HS-5 (cell line): ENCODE data around the gene TRAF1.

ENCODE experiments used
- DNase-seq: peaks from one replicate; pipeline ENCODE4 v3.0.0-alpha.2; 2012; ENCODE audit warnings: low read depth

TRAF1 gene

GRCh38 chr9:120905315-120906164 is 21.1 kb downstream of the TRAF1 start:
- DNase-seq: no peak

DNA sequence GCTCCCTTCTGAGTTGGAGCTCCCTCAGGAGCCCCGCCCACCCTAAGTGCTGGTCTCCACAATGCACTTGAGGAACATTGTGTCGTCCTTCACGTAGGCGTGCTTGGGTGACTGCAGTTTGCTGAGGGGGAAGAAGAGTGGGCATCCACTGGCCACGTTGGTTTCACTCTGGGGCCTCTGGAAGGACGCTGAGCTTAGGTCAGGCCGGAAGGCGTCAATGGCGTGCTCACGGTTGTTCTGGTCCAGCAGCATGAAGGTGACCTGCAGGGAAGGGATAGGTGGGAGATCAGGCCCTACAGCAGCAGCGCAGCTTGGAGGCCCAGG is 21.7 kb downstream of the TRAF1 start:
- no peak for DNase-seq

DNA sequence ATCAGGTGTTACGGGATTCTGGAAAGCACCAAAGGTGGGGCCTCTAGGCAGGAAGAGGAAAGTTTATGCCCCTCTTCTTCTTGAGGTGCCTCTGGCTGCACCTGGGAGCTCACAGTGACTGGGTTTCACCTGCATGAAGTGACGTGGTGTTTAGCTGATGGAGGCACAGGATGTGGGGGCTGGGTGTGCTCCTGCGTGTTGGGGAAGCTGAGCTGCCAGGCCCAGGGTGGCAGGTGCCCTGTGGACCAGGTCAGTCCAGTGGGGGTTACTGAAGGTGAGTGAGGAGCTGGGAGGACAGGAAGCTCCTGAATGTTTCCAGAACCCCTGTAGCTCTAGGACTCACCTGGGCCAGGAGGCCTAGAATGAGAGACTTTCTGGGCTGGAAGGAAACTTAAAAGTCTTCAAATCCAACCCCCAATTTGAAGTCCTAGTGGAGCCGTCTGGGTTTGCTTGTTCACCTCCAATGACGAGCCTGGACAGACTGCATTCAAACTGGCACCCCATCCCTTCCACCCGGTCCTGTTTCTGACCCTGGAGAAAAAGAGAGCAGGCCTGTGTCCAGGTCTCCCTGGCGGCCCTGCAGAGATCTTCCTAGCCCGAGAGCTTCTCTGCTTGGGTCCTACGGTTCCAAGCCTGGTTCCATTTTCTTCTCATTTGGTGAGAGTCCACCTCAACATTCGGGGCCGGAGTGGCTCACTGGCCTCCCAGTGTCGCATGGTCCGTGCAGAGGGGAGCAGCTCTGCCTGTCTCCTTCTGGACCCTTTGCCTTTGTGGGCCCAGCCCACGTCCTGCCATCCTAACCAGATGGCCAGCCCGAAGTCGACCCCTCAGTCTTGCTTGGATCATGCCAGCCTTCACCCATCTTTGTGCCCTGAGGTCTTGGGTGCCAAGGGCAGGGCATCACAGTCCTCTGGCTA is 22.3 kb downstream of the TRAF1 start:
- no peak for DNase-seq

GRCh38 chr9:120902569-120903535 is 23.7 kb downstream of the TRAF1 start:
- no peak for DNase-seq

DNA sequence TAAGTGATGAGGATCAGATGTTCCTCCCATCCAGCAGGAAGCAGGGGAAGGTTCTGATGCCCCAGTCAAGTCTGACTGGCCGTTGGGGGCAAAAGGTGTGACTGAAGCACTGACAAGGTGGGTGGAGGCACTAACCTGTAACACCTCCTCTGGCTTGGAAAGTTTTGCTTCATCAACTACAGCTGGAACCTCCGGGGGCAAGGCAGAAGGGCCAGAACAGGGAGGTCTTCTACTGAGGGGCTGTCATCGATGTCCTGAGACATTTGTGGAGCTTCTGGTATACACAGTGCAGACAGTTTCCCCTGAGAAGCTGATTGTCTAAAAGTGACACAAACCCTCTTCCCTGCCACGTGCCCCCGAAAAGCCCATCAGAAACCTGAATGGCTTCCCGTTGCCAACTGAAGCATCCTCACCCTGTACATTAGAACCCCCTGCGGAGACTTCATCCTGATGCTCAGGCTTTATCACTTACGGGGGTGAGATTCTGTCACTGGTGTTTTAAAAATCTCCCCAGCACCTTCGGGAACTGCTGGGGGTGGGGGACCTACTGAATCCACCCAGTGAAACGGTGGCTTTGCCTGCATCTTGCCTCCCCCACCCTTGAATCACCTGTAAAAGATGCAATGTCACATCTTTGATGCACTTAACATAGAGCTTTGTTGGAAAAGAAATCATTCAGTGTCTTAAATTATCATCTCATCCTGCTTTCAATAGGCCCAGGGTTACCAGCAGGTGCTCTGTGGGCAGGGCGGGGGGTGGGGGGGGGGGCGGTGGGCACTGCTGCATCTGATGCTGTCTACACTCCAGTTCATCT is 24.6 kb downstream of the TRAF1 start:
- no peak for DNase-seq

- DNase-seq: no peak
Observed at GRCh38 chr9:120900824-120901223, 25.8 kb downstream of the TRAF1 start.

DNA sequence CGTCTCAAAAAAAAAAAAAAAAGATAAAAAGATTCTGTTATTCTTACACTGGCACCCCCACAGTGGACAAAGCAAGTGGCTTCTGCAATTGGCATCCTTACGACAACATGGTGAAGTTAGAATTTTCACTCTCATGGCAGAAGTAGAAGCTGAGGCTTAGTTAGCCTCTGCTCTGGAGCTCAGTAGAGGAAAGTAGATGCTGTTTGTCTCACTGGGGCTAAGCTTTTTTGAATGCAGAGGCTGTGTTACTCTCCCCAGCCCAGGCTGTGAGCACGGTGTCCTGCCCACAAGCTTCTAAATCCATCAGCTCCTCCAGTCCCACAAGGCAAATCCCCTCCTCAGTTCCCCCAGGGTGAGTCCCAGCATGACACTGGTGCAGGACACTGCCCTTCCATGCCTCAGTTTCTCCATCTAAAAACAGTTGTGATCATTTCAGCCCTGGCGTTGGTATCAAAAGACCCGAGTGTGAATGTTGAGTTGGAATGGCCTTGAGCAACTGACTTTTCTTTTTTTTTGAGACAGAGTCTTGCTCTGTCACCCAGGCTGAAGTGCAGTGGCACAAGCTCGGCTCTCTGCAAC is 27.0 kb downstream of the TRAF1 start:
- DNase-seq: no peak

DNA sequence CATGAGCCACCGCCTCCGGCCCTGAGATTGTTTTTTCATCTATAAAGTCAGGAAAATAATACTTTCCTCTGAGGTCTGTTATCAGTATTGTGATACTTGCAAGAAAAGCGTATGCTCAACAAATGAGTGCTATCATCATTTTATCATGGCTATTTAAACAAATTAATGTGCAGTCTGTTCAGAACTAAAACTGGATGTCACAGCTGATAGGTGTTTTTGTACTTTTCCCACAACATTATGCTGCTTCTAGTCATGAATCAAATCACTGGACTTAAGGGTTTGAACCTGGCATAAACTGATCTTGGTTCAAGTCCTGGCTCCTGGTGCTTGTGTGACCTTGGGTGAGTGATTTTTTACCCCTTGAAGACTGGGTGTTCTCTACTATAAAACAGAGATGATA is 28.2 kb downstream of the TRAF1 start:
- DNase-seq: no peak

- no peak for DNase-seq
Observed at GRCh38 chr9:120895951-120896350, 30.6 kb downstream of the TRAF1 start.

- DNase-seq: no peak
Observed at GRCh38 chr9:120894321-120895148, 32.1 kb downstream of the TRAF1 start.

DNA sequence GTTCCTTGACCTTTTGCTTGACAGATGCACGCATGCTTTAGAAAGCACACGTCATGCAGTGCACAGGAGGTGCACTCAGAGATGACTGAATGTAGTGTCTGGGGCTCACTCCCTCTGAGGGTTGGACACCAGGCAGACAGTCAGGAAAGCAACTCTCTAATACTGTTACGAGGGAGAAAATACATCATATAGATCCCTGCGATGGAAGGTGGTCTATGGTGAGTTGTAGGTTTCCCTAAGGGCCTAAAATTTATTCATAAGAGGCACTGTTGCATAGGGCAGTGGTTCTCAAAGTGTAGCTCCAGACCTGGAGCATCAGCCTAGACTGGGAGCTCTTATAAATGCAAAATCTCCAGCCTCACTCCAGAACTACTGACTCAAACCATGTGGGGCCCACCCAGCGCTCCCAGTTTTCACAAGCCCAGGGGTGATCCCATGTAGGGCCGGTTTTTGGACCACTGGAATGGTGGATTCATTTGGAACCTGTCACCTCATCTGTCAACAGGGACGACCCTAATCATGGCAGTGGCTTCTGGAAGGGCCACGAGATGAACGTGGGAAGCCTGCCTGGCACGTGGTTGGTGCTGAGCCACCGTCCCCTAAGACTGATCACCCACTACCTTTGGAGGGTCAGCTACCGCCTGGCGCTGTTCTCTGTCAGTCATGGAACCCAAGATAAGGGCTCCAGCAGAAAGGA is 32.8 kb downstream of the TRAF1 start:
- no peak for DNase-seq

DNA sequence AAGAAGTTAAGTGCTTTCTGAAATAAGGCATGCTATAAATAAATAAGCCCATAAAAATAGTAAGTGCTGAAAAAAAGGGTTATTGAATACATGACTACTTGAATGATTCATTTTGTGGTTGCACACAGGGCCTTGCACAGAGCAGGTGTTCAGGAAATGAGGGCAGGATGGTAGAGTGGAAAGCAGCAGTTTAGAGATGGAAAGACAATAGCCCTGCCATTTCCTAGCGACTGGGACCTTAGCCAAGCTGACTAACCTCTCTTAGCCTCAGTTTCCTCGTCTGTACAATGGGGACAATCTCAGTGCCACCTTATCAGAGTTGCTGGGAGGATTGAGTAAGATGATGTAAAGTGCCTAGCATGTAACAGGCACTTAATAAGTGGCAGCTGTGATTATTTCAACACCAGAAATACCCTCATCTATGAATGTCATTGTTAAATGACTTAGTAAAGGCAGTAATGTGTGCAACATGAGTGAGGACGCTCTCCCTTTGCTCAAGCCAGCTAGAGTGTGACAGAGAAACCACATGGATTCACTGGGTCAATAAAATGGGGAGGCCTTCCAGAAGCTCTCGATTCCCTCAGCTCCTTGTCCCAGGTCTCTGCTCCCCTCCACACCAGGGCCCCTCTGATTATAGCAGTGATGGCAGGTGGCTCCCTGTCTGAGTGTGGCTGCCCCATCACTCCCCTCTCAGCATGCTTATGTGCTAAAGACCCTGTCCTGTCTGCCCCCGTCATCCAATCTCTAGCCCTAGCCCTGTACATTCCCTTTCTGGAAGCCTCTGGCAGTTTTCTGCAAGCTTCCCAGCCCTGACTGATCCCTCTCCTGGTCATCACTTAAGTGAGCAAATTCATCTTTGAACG is 33.6 kb downstream of the TRAF1 start:
- DNase-seq: peak; percentile 78

DNA sequence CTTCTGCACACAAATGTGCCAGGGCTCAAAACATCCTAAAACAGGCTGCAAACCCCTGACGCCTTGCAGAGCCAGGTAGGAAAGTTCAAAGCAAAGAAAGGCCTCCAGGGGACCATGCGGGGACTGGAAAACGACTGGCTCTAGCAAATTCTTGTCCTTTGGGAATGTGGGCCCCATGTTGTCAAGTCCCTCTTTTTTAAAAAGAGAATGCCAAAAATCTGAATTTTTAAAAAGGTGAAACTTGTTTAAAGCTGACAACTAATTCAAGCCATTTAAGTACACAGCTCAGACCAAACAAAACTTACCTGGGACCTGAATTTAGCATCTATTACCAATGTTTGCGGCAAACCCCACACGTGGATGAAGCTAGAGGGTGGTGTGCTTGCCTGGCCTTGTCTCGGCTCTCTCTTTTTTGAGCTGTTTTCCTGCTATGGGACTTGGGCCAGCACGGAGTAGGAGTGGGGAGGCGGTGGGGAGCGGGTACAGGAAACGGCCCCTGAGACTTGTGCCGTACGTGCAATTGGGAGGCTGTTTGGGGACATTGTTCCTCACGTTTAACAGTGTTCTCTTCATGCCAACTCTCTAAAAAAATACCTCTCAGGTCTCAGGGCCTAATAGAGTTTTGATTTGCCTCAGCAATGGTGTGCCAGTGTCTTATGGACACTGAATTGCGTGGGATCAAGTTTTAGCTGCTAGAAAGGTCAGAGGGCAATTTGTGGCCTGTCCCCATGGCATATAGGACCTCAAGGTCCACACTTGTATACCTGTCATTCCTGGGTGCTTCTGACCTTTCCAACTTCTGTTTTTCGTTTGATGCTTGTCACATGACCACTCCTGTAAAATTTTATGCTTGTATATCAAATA is 34.5 kb downstream of the TRAF1 start:
- no peak for DNase-seq

- DNase-seq: no peak
Observed at GRCh38 chr9:120891245-120891883, 35.2 kb downstream of the TRAF1 start.

GRCh38 chr9:120890320-120891244 is 36.0 kb downstream of the TRAF1 start:
- DNase-seq: no peak
